ENCODE results near the gene TMEM117. TPM values are rescaled to one million over a fixed set of nuclear protein-coding genes. Genes with fewer than 3 reads are reported as not detected.

The TMEM117 gene
- total and polyA plus RNA-seq, 8 donors, result 1.9 to 52.5 (median 8.0) TPM

DNA sequence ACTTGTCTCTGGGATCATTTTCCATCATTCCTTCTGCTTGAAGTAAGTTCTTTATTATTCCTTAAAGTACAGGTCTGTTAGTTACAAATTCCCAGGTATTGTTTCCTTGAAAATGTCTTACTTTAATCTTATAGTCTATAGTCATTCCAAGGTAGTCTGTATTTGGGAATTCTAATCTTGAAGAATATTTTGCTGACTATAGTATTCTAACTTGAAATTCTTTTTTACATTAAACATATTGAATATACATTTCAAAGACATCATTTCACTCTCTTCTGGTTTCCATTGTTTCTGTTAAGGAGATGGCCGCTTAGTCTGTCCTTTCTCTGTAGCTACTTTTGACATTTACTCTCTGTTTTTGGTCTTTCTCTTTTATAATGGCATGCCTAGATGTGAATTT, 399.8 kb downstream of the TMEM117 start:
- H3K4me1 ChIP-seq, result no peaks in the 10 kb centered on the region
- 98 to 100% (median 100%) methylated on average over 1 of the region's 1 CpG for whole genome bisulfite sequencing, 5 donors
- no peak for DNase-seq
- no peak for TF ChIP-seq POLR2A (IDR thresholded peaks at IDR 0.05)
- no peak for TF ChIP-seq EP300 (IDR thresholded peaks at IDR 0.05)
- TF ChIP-seq, protein P1, sequence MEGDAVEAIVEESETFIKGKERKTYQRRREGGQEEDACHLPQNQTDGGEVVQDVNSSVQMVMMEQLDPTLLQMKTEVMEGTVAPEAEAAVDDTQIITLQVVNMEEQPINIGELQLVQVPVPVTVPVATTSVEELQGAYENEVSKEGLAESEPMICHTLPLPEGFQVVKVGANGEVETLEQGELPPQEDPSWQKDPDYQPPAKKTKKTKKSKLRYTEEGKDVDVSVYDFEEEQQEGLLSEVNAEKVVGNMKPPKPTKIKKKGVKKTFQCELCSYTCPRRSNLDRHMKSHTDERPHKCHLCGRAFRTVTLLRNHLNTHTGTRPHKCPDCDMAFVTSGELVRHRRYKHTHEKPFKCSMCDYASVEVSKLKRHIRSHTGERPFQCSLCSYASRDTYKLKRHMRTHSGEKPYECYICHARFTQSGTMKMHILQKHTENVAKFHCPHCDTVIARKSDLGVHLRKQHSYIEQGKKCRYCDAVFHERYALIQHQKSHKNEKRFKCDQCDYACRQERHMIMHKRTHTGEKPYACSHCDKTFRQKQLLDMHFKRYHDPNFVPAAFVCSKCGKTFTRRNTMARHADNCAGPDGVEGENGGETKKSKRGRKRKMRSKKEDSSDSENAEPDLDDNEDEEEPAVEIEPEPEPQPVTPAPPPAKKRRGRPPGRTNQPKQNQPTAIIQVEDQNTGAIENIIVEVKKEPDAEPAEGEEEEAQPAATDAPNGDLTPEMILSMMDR (IDR thresholded peaks at IDR 0.05), result no peak
- no peak for TF ChIP-seq POLR2AphosphoS5 (IDR thresholded peaks at IDR 0.05)
- no peaks in the 10 kb centered on the region for H3K27me3 ChIP-seq
- intact Hi-C loops (cut with DNase I; ENCODE audit: low total_unique reads), result no loop called here
- H3K27ac ChIP-seq, result no peak overlapping the region
- no peaks in the 10 kb centered on the region for H3K9me3 ChIP-seq
- H3K4me3 ChIP-seq, result no peak overlapping the region
- no peaks in the 10 kb centered on the region for H3K36me3 ChIP-seq

DNA sequence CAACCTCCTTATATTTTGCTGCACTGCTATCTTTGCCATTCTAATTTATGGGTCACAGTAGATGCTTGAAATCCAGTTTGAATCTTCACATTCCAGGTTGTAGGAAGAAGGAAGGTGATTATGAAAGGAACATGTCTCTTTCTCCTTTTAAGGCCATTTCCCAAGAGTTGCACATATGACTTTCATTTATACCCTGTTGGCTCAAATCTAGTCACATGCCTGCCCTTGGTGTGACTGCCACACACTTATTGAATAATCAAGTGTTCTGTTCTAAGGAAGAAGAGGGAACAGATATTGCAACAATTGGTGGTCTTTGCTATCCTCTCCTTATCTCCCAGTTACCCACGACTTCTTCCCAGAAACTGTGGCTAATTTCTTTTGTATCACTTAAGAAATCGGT, 404.3 kb downstream of the TMEM117 start:
- H3K27ac ChIP-seq, result no peak overlapping the region
- no peak for DNase-seq
- no peaks in the 10 kb centered on the region for H3K36me3 ChIP-seq
- TF ChIP-seq, protein P1 (IDR thresholded peaks at IDR 0.05), result no peak
- TF ChIP-seq EP300 (IDR thresholded peaks at IDR 0.05) (no peak), POLR2AphosphoS5 (IDR thresholded peaks at IDR 0.05) (no peak), POLR2A (IDR thresholded peaks at IDR 0.05) (no peak)
- 69 to 76% (median 73%) methylated on average over 2 of the region's 2 CpGs for WGBS, 5 donors
- no peaks in the 10 kb centered on the region for H3K27me3 ChIP-seq
- no peaks in the 10 kb centered on the region for H3K9me3 ChIP-seq
- H3K4me1 ChIP-seq, result no peaks in the 10 kb centered on the region
- intact Hi-C loops (cut with DNase I; ENCODE audit: low total_unique reads), result no loop called here
- H3K4me3 ChIP-seq, result no peak overlapping the region

DNA sequence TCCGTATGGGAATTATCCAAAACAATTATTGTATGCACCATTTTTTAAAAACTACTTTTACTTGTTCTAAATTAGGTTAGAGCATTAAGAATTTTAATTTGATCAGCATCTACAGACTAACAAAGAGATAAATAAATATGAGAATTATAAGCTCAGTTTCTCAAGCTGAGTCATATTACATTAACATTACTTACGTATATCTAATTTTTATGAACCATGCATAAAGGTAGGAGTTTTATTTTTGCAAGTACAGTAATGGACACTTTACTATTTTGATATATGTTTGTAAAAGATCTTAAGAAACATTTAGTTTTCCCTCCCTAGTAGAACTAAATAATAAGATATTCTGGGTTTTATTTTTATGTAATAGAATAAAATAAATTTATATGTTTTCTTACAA, 410.1 kb downstream of the TMEM117 start:
- H3K36me3 ChIP-seq, result no peaks in the 10 kb centered on the region
- WGBS, 5 donors, result 87 to 94% (median 93%) methylated on average over 2 of the region's 2 CpGs
- intact Hi-C loops (cut with DNase I; ENCODE audit: low total_unique reads), result no loop called here
- no peaks in the 10 kb centered on the region for H3K4me1 ChIP-seq
- H3K27ac ChIP-seq, result no peak overlapping the region
- H3K27me3 ChIP-seq, result no peaks in the 10 kb centered on the region
- H3K4me3 ChIP-seq, result no peak overlapping the region
- peaks cover 0 to 6% (median 3%) of the 10 kb centered on the region in 4 donors for H3K9me3 ChIP-seq
- DNase-seq, result no peak
- no peak for TF ChIP-seq POLR2AphosphoS5 (IDR thresholded peaks at IDR 0.05)
- TF ChIP-seq, protein P1 (IDR thresholded peaks at IDR 0.05), result no peak
- TF ChIP-seq EP300 (IDR thresholded peaks at IDR 0.05), result no peak
- no peak for TF ChIP-seq POLR2A (IDR thresholded peaks at IDR 0.05)

DNA sequence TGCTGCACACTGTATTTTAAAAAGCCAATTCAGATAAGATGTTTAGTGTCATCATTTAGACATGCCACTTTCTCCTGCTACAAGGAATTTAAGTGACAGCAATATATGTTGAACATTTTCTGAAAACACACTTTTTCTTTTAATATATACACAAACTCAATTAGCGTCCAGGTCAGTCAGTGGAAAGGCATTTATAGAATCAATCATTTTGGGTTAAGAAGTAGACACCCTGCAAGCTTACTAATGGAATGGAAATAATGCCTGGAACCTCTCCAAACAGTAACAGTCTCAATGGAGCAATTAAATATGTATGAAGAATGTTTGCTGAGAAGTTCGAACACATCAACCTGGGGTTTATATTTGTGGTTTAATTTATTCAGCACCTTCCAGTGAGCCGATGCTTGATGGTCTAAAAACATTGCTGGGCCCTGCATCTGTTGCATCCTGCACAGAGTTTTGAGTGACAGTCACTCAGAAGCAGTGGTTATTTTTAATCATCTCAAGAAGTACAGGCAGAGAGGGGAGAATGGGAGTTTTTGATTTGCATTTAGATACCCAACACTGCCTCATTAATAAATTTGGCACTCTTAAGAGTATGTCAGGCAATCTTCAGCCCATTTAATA, 410.7 kb downstream of the TMEM117 start:
- DNase-seq, result peak in 1 of 2 donors; percentile 10
- Histone ChIP-seq H3K4me3 (no peak overlapping the region), H3K4me1 (no peaks in the 10 kb centered on the region), H3K27me3 (no peaks in the 10 kb centered on the region), H3K36me3 (no peaks in the 10 kb centered on the region), H3K27ac (no peak overlapping the region), H3K9me3 (peaks cover 0 to 6% (median 3%) of the 10 kb centered on the region in 4 donors)
- WGBS, 5 donors, result 51 to 74% (median 58%) methylated on average over 3 of the region's 3 CpGs
- intact Hi-C loops (cut with DNase I; ENCODE audit: low total_unique reads), result no loop called here
- TF ChIP-seq, protein P1 (IDR thresholded peaks at IDR 0.05), result no peak
- TF ChIP-seq EP300 (IDR thresholded peaks at IDR 0.05) (no peak), POLR2AphosphoS5 (IDR thresholded peaks at IDR 0.05) (no peak), POLR2A (IDR thresholded peaks at IDR 0.05) (no peak)

Measured in stomach (tissue), 9 donors.